GM18870 (cell line): Measurements from ENCODE around the gene MS4A10.
"Not testable (repeated sequence)": the region's sequence is repeated elsewhere in the genome, so short reads cannot be mapped to it uniquely, and the experiment has no call there.

ENCODE experiments used
- ATAC-seq: cut with Tn5 transposase; IDR thresholded peaks from one replicate; pipeline ENCODE4 v1.9.1; 2021; ENCODE audit warnings: moderate library complexity; ENCODE audit not compliant: unreplicated experiment

MS4A10 gene

DNA sequence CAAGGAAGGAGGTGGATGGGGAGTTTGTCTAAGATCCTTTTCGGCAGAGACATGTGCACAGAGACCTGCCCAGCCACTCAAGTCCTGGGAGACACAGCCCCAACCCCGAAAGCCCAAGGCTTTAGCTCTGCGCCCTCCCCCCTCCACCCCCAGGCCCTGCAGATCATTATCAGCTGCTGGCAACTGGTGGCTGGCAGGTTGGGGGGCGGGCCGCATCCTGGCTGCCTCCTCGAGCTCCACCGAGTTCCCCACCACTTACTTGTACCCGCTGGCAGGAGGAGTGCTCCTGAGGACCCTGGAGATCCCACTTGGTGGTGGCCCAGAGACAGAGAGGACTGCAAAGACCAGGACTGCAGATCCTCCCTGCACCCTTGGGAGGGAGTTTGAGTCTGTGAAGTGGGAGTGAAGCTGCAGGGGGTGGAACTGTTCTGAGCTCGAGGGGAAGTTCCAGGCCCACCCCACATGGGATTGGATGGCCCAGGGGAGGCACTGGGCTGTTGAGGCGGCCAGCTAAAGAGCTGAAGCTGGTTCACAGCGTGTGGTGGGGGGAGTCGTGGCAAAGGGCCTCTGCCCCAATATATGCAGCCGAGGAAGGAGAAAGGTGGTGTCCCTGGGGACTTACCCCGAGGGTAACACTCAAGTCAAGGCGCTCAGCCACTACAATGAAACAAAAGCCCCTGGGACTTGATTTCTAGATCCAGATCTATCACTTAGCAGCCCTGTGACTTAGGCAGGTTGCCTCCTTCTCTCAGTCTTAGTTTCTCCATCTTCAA is 36.9 kb downstream of the MS4A10 start:
- no peak for ATAC-seq

- not testable (repeated sequence) for ATAC-seq
Observed at GRCh38 chr11:60823745-60824306, 38.7 kb downstream of the MS4A10 start.

DNA sequence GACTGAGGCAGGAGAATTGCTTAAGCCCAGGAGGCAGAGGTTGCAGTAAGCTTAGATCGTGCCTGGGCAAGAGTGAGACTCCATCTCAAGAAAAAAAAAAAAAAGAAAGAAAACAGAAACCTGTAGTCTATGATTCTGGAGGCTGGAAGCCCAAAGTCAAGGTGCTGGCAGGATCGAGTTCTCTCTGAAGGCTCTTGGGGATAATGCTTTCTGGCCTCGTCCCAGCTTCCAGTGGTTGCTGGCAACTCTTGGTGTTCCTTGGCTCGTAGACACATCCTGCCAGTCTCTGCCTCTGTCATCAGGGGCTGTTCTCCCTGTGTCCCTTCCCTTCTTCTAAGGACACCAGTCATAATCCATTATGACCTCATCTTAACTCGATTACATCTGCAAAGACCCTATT is 40.0 kb downstream of the MS4A10 start:
- ATAC-seq: no peak

GRCh38 chr11:60825790-60826189 is 40.7 kb downstream of the MS4A10 start:
- ATAC-seq: no peak

- no peak for ATAC-seq
Observed at GRCh38 chr11:60830478-60831142, 45.5 kb downstream of the MS4A10 start.

DNA sequence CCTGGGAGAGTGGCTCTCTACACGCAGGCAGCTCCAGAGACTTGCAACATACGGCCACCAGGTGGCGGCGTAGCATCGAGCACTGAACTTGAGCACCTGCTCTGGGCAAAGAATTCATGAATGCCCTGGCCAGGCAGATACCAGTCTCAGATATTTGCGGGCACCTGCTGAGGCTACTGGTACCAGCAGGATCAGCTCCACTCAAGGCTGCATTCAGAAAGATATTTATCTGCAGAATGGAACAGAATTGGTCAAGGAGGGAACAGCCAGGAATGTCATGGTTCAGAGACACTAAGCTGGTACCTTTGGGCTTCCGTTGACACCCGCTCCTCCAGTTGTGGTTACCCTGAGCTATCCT is 46.0 kb downstream of the MS4A10 start:
- ATAC-seq: peak; percentile 74

DNA sequence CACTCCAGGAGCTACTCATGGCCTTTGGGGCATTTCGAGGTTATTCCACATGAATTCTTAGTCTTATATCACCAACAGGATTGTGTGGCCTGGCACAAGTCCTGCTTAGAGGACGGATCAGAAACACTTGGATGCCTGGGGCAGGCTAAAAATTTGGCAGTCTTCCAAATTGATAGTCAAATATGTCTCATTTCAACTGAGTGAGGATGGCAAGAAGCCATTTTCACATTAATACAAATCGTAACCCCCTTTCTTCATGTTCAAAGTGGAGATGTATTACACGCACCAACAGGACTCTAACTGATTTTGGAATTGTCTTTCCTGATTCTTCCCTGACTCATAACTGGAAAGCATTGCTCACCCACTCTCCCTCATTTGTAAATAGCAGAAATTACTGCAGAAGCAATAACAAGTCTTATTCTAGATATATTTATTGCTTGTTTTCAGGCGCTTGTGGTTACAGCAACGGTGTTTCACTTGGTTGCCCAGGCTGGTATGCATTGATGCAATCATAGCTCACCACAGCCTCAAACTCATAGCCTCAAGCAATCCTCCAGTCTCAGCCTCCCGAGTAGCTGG is 46.5 kb downstream of the MS4A10 start:
- no peak for ATAC-seq

DNA sequence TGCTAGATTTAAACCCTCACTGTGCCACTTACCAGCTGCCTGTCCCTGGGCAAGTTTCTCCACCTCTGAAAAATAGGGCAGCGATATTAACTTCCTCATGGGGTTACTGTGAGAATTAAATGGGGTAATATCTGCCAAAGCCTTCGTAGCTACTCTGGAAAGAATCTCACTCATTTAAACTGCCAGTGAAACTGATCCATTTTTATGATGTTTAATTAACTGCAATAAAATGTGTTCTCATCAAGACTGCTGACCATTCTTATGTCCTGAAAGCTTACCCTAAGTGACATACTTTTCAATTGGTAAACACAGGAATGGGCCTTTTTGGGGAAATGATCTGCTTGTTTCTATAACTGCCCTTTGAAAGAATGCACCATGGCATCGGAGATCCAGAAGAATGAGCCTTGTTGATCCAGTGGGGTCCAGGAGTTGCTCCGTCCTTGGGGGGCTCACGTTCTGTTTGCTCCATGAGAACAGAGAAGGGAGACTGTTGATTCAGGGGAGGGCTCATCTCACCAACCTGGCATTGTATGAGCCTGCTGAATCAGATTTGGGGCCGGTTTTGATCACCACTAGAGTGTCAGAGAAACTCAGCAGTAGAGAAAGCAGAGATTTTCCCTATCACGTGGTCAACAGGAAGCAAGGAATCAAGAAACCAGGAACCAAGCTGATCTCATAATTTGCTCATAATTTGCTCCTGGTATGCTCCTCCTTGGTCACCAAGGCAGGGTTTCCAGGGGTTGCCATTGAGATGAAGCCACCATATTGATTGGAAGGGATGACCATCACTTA is 49.8 kb downstream of the MS4A10 start:
- no peak for ATAC-seq

DNA sequence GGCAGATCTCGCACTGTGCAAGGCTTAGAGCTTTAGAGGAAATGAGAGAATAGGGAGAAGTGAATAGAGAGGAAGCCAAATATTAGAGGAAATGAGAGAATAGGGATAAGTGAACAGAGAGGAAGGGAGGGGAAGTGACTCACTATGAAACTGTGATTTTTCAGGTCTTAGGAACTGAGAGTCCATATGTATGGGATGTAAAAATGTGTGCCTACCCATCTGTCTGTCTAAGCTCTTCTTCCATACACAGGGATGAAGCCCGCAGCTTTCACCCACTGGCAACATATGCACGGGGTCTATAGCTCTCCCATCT is 50.4 kb downstream of the MS4A10 start:
- no peak for ATAC-seq

DNA sequence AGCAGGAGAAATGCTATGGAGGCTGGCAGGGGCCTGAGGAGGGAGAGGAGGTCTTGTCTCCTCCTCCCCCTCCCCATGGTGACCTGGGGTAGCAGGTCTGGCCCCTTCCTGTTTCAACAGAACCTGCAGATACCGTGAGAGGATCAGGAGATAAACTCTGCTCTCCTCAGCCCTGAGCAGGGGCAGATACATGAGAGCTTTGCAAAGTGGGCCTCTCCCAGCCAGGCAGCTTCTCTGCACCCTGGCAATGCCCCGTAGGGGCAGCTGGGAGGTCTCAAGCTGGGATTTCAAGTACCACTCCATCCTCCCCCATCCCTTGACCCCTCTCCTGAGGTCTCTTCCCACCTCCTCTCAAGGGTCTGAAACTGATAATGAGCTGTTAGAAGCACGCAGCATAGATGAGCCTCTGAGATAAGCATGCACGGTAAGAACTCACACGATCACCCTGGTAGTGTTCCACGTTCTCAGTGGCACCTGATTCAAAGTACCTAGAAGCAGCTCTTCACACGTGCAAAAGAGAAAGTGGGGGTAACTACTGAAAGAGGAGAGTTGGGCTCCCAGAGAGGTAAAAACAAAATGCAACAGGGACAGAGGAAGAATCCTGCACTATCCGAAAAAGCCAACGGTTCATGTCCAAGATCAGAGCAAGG is 51.9 kb downstream of the MS4A10 start:
- no peak for ATAC-seq

- no peak for ATAC-seq
Observed at GRCh38 chr11:60838132-60838531, 53.0 kb downstream of the MS4A10 start.

- no peak for ATAC-seq
Observed at GRCh38 chr11:60840470-60841430, 55.6 kb downstream of the MS4A10 start.

- ATAC-seq: peak; percentile 42
Observed at GRCh38 chr11:60841797-60842667, 56.9 kb downstream of the MS4A10 start, which contains the start of gene CCDC86. TSS of gene CCDC86 (plus strand) at chr11:60842113. CDS start at chr11:60842125, 12 bp downstream.

- no peak for ATAC-seq
Observed at GRCh38 chr11:60842668-60843600, 57.8 kb downstream of the MS4A10 start.

- no peak for ATAC-seq
Observed at GRCh38 chr11:60844045-60844869, 59.1 kb downstream of the MS4A10 start.

DNA sequence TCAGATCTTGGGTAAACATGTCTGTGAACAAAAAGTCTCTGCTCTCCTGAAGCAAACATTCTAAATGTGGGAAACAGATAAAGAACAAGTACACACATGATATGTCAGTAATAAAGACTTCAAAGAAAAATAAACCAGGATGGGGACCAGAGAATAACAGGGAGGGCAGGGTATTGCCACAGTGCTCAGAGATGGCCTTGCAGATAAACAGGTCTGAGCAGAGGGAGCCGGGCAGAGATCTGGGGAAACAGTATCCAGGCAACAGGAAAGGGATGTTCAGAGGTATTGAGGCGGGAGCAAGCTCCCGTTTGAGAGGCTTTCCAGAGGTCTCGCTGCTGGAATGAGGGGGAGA is 59.7 kb downstream of the MS4A10 start:
- ATAC-seq: no peak

GRCh38 chr11:60845338-60845737 is 60.2 kb downstream of the MS4A10 start:
- ATAC-seq: no peak
